Activated CD4-positive, CD25-positive, alpha-beta regulatory T cell (primary cell): Measurements from ENCODE around the gene CASP7.
"Not testable (repeated sequence)": the region's sequence is repeated elsewhere in the genome, so short reads cannot be mapped to it uniquely, and the experiment has no call there.

ENCODE experiments used
- DNase-seq, 4 experiments: peaks; one replicate each; lab custom pipeline; 2025; lab: John Stamatoyannopoulos, UW

The CASP7 gene

DNA sequence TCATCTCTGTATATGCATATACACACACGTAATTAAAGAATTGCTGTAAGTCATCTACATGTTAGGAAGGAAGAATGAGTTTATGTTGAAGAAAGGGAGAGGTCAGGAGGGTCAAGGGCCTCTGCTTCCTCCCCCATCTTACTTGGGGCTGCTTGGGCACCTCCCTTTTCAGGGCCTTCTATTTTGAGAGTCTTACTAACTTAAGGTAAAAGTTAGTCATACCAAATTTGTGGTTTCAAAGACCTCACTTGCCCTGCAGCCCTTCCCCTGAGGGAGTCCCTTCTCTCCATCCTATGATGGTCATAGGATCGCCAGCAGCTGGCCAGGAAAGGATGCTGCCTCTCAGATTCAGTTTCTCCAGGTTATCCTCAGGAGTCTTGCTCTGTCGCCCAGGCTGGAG, 74.4 kb downstream of the CASP7 start:
- no peak for DNase-seq

- no peak for DNase-seq
These were observed 75.1 kb downstream of the CASP7 start for GRCh38 chr10:113754768-113755167.

DNA sequence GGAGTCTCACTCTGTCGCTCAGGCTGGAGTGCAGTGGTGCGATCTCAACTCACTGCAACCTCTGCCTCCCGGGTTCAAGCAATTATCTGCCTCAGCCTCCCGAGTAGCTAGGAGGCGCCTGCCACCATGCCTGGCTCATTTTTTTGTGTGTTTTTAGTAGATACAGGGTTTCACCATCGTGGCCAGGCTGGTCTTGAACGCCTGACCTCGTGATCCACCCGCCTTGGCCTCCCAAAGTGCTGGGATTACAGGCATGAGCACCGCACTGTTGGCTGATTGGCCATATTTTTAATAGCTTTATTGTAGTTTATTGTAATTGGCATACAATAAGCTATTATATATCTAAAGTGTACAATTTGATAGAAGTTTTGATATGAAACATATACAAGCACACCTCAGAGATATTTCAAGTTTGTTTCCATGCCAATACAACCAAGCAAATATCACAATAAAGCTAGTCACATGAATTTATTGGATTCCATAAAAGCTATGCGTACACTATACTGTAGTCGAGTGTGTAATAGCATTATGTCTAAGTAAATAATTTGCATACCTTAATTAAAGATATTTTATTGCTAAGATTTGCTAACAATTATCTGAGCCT, 77.3 kb downstream of the CASP7 start:
- DNase-seq = no peak

GRCh38 chr10:113762083-113762482, 82.4 kb downstream of the CASP7 start:
- DNase-seq = no peak

- DNase-seq = no peak
These were observed 84.9 kb downstream of the CASP7 start for GRCh38 chr10:113764582-113764981.

DNA sequence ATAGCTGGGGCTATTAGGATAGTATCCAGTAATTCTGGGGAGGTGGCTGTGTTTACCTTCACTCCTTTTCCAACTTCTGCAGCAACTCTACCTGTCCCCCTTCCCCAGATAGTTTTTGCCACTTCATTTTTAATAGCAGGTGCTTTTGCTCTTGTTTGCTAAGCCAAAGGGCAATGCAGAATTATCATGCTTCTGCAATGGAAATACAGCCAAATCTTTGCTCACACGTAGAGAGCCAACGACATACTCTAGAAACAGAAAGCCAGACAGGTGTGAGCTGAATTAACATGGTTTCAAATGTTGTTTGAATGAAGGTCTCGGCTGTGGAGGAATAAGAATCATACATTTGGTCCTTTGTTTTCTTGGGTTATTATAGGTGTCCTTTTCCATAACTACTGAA, 86.2 kb downstream of the CASP7 start:
- DNase-seq = no peak

DNA sequence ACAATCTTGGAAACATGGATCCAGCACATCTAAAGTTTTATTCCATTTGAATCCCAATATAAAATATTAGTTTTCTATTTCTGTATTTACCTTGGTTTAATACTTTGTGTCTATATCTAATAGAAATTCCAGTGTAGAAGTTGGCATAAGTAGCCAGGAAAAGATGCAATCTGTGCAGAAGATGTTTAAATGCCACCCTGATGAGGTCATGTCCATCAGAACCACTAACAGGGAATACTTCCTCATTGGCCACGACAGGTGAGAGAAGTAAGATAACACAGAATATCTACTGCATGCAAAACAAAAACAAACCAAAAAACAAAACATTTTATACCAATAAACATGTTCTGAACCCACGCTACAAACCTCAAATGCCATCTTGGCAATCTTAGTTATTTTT, 87.5 kb downstream of the CASP7 start:
- no peak for DNase-seq

DNA sequence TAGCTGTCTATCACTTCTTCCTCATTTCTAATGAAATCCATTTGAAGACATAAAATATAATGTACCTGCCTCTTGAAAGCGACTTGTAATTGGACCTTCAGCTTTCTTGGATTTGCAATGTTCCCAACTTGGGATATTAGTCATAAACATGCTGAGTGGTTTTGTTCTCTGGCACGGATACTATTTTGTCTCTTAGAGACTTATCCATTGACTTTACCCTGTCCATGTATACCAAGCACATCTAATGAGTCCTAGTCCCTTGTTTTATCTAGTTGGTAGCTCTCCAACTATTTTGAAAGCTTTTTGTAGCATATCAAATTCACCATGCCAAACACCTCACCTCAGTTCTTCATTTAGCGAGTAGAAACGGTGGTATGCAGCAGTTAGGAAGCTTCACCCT, 90.6 kb downstream of the CASP7 start:
- no peak for DNase-seq

- not testable (repeated sequence) for DNase-seq
These were observed 91.4 kb downstream of the CASP7 start for GRCh38 chr10:113771131-113771530.

- DNase-seq = no peak
These were observed 96.1 kb downstream of the CASP7 start for GRCh38 chr10:113775686-113776294.

GRCh38 chr10:113776553-113776952, 96.8 kb downstream of the CASP7 start:
- DNase-seq = no peak
